SK-N-MC (cell line): ENCODE results near the gene IFIT5.

Source experiments
- EZH2 ChIP-seq: fragments of 200-600 bp; sonication (generic); IDR thresholded peaks from one replicate; pipeline ENCODE4 v1.6.1; 2017; ENCODE audit warnings: antibody characterized with exemption
- FOXP2 ChIP-seq: optimal IDR thresholded peaks from 2 replicates; pipeline ENCODE3; 2011; ENCODE audit warnings: mild to moderate bottlenecking, moderate library complexity; ENCODE audit not compliant: insufficient read depth; ENCODE audit errors: extremely low read length, control extremely low read depth
- POLR2AphosphoS5 ChIP-seq: IDR thresholded peaks from 2 replicates; pipeline ENCODE4 v1.6.1; 2012; ENCODE audit warnings: mild to moderate bottlenecking, low read depth, low read length, borderline replicate concordance

DNA sequence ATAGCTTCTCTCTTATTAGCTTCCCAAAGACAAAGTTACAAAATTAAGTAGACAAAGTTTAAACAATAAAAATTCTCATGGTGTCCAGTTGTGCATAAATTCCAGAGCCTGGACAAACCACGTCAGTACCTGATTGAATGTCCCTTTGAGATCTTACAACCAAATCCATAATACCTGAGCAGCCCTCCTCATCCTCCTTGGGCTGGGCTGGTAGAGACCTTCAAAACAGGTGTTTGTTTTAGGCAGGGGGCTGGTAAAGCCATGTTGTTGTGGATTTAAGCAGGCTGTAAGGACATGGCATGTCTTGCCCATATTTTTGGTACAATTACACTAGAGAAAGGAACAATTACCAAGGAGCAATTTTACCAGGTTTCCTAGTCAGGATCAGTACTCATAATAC lies 2.1 kb downstream of the IFIT5 start:
- TF ChIP-seq POLR2AphosphoS5: no peak
- no peak for TF ChIP-seq EZH2
- TF ChIP-seq FOXP2: no peak
